Caco-2 (cell line): ENCODE measurements around the gene LHX5. TPM values are rescaled to one million over a fixed set of nuclear protein-coding genes. Genes with fewer than 3 reads are reported as not detected.

Source experiments
- BruUV-seq: library from RNA; stranded (reverse); fragments of 400-500 nt; replicated peaks from 2 replicates; lab custom pipeline; 2021; lab: Mats Ljungman, UMichigan
- CTCF ChIA-PET: fragments of 300-600 bp; sonication (Branson Sonifier 250); formaldehyde crosslinking; loops from one replicate; lab custom pipeline; 2022; ENCODE audit warnings: antibody characterized with exemption; lab: Charles Lee
- POLR2A ChIA-PET: fragments of 300-600 bp; sonication (Branson Sonifier 250); formaldehyde crosslinking; loops from one replicate; lab custom pipeline; 2022; ENCODE audit warnings: antibody characterized with exemption; lab: Charles Lee
- DNase-seq, 2 experiments: peaks; one replicate each; pipeline versions ENCODE4 v3.0.0 to v3.0.0-alpha.2; 2020 to 2022
- H3K27me3 ChIP-seq: replicated peaks from 2 replicates; pipeline ENCODE4 v1.6.0; 2011; ENCODE audit warnings: low read length; ENCODE audit not compliant: control insufficient read depth, insufficient read depth
- H3K36me3 ChIP-seq: 2 replicates; pipeline ENCODE4 v1.5.1; 2011; ENCODE audit warnings: low read length; ENCODE audit not compliant: control insufficient read depth, insufficient read depth
- H3K4me1 ChIP-seq: fragments of 250-450 bp; sonication (Bioruptor Pico); 2 replicates; pipeline ENCODE4 v1.5.1; 2020; ENCODE audit warnings: mild to moderate bottlenecking
- H3K4me3 ChIP-seq: 2 replicates; pipeline ENCODE4 v1.5.1; 2011; ENCODE audit warnings: low read depth, mild to moderate bottlenecking, control low read depth, low read length
- H3K9me3 ChIP-seq: fragments of 250-450 bp; sonication (Bioruptor Pico); 2 replicates; pipeline ENCODE4 v1.5.1; 2020; ENCODE audit warnings: mild to moderate bottlenecking, moderate library complexity
- H3K27ac Mint-ChIP-seq: one replicate; pipeline ENCODE4 v1.8.0; 2022; ENCODE audit warnings: mixed read lengths; ENCODE audit not compliant: unreplicated experiment
- H3K27me3 Mint-ChIP-seq: one replicate; pipeline ENCODE4 v1.8.0; 2022; ENCODE audit warnings: mixed read lengths; ENCODE audit not compliant: insufficient read depth, unreplicated experiment
- H3K36me3 Mint-ChIP-seq: one replicate; pipeline ENCODE4 v1.8.0; 2022; ENCODE audit warnings: mild to moderate bottlenecking, mixed read lengths; ENCODE audit not compliant: insufficient read depth, unreplicated experiment
- H3K4me1 Mint-ChIP-seq: one replicate; pipeline ENCODE4 v1.8.0; 2022; ENCODE audit warnings: low read depth, mixed read lengths; ENCODE audit not compliant: unreplicated experiment
- H3K4me3 Mint-ChIP-seq: one replicate; pipeline ENCODE4 v1.8.0; 2022; ENCODE audit warnings: mild to moderate bottlenecking, moderate library complexity, mixed read lengths; ENCODE audit not compliant: unreplicated experiment
- H3K9me3 Mint-ChIP-seq: one replicate; pipeline ENCODE4 v1.8.0; 2022; ENCODE audit warnings: mixed read lengths; ENCODE audit not compliant: unreplicated experiment
- intact Hi-C: fragments of 100-400 bp; cut with micrococcal nuclease; formaldehyde crosslinking; loops from one replicate; pipeline ENCODE4 v1.10.0; 2022; ENCODE audit not compliant: unreplicated experiment
- total RNA-seq: library from RNA; stranded (reverse); gene quantifications from 2 replicates; pipeline ENCODE4 v1.2.3, GENCODE V29; 2022
- TF ChIP-seq, protein P1 (sequence below), 2 experiments: fragments of 200-600 bp in 1 of 2; IDR thresholded peaks; 1 replicate in 1 of 2; 2 replicates in 1 of 2; pipeline versions ENCODE4 v1.5.1 to v1.8.0; 2011 to 2022; ENCODE audit warnings: antibody characterized with exemption in 1 of 2, control low read depth in 1 of 2, inconsistent platforms in 1 of 2, low read depth in 1 of 2, low read length in 1 of 2, mild to moderate bottlenecking in 1 of 2, moderate library complexity in 1 of 2; ENCODE audit not compliant: insufficient read depth in 1 of 2, severe bottlenecking in 1 of 2, unreplicated experiment in 1 of 2

Gene LHX5
- total RNA-seq, 1 experiment from 2014 or later, result 0.25 TPM

GRCh38 chr12:113420996-113421595 is 50.6 kb downstream of the LHX5 start:
- CTCF ChIA-PET, result no interaction called here
- no peak overlapping the region for H3K4me3 Mint-ChIP-seq
- intact Hi-C loops, result no loop called here

GRCh38 chr12:113418213-113418879 is 53.3 kb downstream of the LHX5 start:
- no TSS peak for BruUV-seq
- TF ChIP-seq, protein P1, sequence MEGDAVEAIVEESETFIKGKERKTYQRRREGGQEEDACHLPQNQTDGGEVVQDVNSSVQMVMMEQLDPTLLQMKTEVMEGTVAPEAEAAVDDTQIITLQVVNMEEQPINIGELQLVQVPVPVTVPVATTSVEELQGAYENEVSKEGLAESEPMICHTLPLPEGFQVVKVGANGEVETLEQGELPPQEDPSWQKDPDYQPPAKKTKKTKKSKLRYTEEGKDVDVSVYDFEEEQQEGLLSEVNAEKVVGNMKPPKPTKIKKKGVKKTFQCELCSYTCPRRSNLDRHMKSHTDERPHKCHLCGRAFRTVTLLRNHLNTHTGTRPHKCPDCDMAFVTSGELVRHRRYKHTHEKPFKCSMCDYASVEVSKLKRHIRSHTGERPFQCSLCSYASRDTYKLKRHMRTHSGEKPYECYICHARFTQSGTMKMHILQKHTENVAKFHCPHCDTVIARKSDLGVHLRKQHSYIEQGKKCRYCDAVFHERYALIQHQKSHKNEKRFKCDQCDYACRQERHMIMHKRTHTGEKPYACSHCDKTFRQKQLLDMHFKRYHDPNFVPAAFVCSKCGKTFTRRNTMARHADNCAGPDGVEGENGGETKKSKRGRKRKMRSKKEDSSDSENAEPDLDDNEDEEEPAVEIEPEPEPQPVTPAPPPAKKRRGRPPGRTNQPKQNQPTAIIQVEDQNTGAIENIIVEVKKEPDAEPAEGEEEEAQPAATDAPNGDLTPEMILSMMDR (IDR thresholded peaks at IDR 0.05; ENCODE audit: insufficient read depth in 1 of 2, low read depth in 1 of 2, low read length in 1 of 2, severe bottlenecking in 1 of 2, unreplicated experiment in 1 of 2), result no peak
- DNase-seq, result peak in 1 of 2 experiments; percentile 32
- CTCF ChIA-PET, result interaction anchor here (0.6 kb wide), 1 partner anchor 630 kb away, joined by 3 read pairs; no protein-coding TSS in a partner anchor
- Histone ChIP-seq H3K36me3 (no peaks in the 10 kb centered on the region), H3K4me3 (no peak overlapping the region), H3K9me3 (no peaks in the 10 kb centered on the region), H3K4me1 (peaks cover 27% of the 10 kb centered on the region), H3K27me3 (no peaks in the 10 kb centered on the region)
- no peaks in the 10 kb centered on the region for H3K9me3 Mint-ChIP-seq
- intact Hi-C loops, result no loop called here
- H3K4me3 Mint-ChIP-seq, result no peak overlapping the region
- H3K4me1 Mint-ChIP-seq, result peaks cover 7% of the 10 kb centered on the region
- POLR2A ChIA-PET, result no interaction called here
- no peaks in the 10 kb centered on the region for H3K36me3 Mint-ChIP-seq
- no peaks in the 10 kb centered on the region for H3K27me3 Mint-ChIP-seq
- H3K27ac Mint-ChIP-seq, result no peak overlapping the region

More at GRCh38 chr12:113420996-113421595, 50.6 kb downstream of the LHX5 start:
- no peaks in the 10 kb centered on the region for H3K9me3 Mint-ChIP-seq
- TF ChIP-seq, protein P1 (IDR thresholded peaks at IDR 0.05; ENCODE audit: insufficient read depth in 1 of 2, low read depth in 1 of 2, low read length in 1 of 2, severe bottlenecking in 1 of 2, unreplicated experiment in 1 of 2), result no peak
- H3K36me3 Mint-ChIP-seq, result no peaks in the 10 kb centered on the region
- H3K27me3 ChIP-seq, result no peaks in the 10 kb centered on the region
- no peak for DNase-seq
- H3K9me3 ChIP-seq, result no peaks in the 10 kb centered on the region
- H3K27me3 Mint-ChIP-seq, result no peaks in the 10 kb centered on the region
- POLR2A ChIA-PET, result no interaction called here
- H3K4me3 ChIP-seq, result no peak overlapping the region
- H3K27ac Mint-ChIP-seq, result no peak overlapping the region
- H3K4me1 ChIP-seq, result peaks cover 27% of the 10 kb centered on the region
- BruUV-seq, result no TSS peak
- no peaks in the 10 kb centered on the region for H3K36me3 ChIP-seq
- H3K4me1 Mint-ChIP-seq, result peaks cover 7% of the 10 kb centered on the region

GRCh38 chr12:113416091-113416754 is 55.4 kb downstream of the LHX5 start:
- Histone ChIP-seq H3K27me3 (no peaks in the 10 kb centered on the region), H3K4me3 (no peak overlapping the region), H3K4me1 (peaks cover 22% of the 10 kb centered on the region), H3K36me3 (no peaks in the 10 kb centered on the region), H3K9me3 (no peaks in the 10 kb centered on the region)
- TF ChIP-seq, protein P1 (IDR thresholded peaks at IDR 0.05; ENCODE audit: insufficient read depth in 1 of 2, low read depth in 1 of 2, low read length in 1 of 2, severe bottlenecking in 1 of 2, unreplicated experiment in 1 of 2), result no peak
- Mint-ChIP-seq H3K36me3 (no peaks in the 10 kb centered on the region), H3K27ac (no peak overlapping the region), H3K9me3 (no peaks in the 10 kb centered on the region), H3K4me1 (no peaks in the 10 kb centered on the region), H3K27me3 (no peaks in the 10 kb centered on the region), H3K4me3 (no peak overlapping the region)
- no peak for DNase-seq
- intact Hi-C loops, result no loop called here
- ChIA-PET CTCF (no interaction called here), POLR2A (no interaction called here)
- BruUV-seq, result no TSS peak
